Activated CD8-positive, alpha-beta memory T cell treated with anti-CD3 and anti-CD28 coated beads for 36 hours (primary cell): ENCODE data around the gene ACTR2. TPM values are rescaled to one million over a fixed set of nuclear protein-coding genes. Genes with fewer than 3 reads are reported as not detected.

ENCODE experiments used
- CTCF ChIA-PET: fragments of 350-600 bp; sonication (Branson Sonifier 250); formaldehyde crosslinking; loops from one replicate; lab custom pipeline; 2021; ENCODE audit warnings: antibody characterized with exemption; lab: Charles Lee
- POLR2A ChIA-PET: fragments of 350-600 bp; sonication (Branson Sonifier 250); formaldehyde crosslinking; loops from one replicate; lab custom pipeline; 2021; ENCODE audit warnings: antibody characterized with exemption; lab: Charles Lee
- total RNA-seq, 2 experiments: library from RNA; stranded (reverse); gene quantifications; one replicate each; pipeline ENCODE4 v1.2.3, GENCODE V29; 2021

ACTR2 gene
- total RNA-seq, 2 experiments from 2014 or later, result 305 to 306 TPM

DNA sequence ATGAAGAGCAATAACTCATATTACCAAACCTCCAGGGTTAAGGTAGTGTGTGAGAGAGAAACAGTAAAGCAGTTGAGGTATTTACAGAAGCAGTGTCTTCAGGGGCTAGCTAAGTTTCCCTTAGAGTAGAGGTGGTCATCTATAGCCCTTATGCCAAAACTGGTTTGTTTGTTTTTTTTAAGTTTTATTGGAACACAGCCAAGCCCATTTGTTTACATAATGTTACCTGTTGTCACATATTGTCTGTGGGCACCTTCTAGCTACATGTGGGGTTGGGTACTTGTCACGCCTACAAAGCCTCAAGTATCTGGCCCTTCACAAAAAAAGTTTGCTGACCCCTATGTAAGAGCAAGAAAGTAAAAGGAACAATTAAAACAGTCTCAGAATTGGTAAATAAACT lies 39.4 kb downstream of the ACTR2 start:
- ChIA-PET CTCF (interaction anchor here (1.1 kb wide), 1 partner anchor 9 kb away, joined by 4 read pairs; no protein-coding TSS in a partner anchor), POLR2A (no interaction called here)

DNA sequence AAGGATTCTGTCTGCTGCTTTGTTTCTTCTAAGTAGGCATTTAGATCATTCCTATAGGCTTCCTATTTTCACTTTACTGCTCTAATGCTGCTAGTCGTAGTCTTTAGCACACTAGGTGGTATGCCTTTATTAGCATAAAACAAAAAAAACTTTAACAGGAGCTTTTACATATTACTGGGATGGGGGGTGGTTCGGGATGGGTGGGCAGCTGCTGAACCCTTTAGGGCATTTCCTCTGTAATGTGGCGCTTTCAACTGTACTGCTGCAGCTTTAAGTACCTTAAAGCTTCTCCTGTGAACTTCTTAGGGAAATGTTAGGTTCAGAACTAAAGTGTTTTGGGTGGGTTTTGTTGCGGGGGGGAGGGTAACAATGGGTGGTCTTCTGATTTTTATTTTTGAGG lies 41.3 kb downstream of the ACTR2 start:
- CTCF ChIA-PET, result no interaction called here
- POLR2A ChIA-PET, result no interaction called here

DNA sequence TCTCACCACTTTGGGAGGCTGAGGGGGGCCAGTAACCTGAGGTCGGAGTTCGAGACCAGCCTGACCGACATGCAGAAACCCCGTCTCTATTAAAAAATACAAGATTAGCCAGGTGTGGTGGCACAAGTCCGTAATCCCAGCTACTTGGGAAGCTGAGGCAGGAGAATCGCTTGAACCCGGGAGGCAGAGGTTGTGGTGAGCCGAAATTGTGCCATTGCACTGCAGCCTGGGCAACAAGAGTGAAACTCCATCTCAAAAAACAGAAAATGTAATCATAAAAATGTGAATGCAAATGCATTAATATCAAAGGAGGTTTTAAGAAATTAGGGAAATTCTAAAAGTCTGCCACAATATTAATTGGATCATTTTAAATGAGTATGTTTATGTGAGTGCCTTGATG lies 45.7 kb downstream of the ACTR2 start:
- CTCF ChIA-PET, result no interaction called here
- POLR2A ChIA-PET, result no interaction called here

GRCh38 chr2:65275141-65275915 lies 47.7 kb downstream of the ACTR2 start:
- ChIA-PET CTCF (interaction anchor here (1.1 to 1.6 kb wide), 3 partner anchors 9 to 44 kb away, joined by 3 to 4 read pairs (median 4); no protein-coding TSS in a partner anchor), POLR2A (no interaction called here)

DNA sequence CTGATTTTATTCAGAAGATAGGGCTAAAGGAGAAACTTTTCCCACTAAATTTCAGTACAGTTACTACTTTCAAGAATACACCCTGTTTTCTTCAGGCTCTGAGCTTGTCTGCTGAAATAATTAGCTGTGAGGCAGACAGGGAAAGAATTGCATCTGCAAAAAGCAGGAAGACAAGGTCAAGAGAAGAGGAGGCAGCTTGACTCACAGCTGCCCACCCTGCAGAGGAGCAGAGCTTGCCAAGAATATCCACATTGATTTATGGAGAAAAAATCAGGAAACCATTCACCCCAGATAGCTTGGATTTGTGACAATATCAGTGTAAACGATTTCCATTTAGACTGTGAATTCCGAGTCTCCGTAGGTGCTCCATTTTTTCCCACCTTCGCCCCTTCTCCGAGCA lies 49.0 kb downstream of the ACTR2 start:
- POLR2A ChIA-PET, result interaction anchor here (0.6 kb wide), 1 partner anchor 164 kb away, joined by 8 read pairs; no protein-coding TSS in a partner anchor
- CTCF ChIA-PET, result interaction anchor here (1.5 to 1.6 kb wide), 2 partner anchors 10 to 43 kb away, joined by 4 read pairs; no protein-coding TSS in a partner anchor

GRCh38 chr2:65277118-65277517 lies 49.5 kb downstream of the ACTR2 start:
- POLR2A ChIA-PET, result no interaction called here
- CTCF ChIA-PET, result interaction anchor here (1.5 kb wide), 1 partner anchor 10 kb away, joined by 4 read pairs; no protein-coding TSS in a partner anchor

DNA sequence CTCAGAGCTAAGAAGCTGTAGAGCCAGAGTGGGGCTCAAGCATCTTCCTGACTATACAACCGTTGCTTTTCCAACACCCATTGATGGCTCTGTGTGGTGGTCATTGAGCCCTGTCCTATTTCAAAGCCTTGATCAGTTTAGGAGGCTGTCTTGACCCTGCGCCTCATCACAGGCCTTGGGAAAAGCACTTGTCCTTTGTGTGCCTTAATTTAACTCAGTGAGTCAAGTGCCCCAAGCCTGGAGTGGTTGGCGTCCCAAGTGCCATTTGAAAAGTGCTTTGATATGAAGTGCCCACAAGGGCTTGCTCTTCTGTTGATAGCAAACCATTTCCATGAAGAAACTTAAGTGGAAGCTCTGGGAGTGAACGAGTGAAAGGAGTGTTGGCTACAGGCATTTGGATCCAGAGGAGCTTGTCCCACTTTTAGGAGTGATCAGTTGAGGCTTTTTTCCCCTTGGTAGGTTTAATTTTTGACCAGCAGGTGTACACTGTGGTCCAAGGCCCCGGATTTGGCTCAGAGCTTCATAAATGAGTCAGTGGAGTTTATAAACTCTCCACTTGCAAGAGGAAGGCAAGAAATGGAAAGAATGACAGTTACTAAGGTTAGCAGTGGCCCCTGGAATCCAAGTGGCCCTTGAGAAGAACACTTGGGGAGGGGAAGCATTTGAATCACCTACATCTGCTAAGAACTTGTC lies 50.3 kb downstream of the ACTR2 start:
- POLR2A ChIA-PET, result interaction anchor here (0.6 to 0.9 kb wide), 3 partner anchors 42 to 1409 kb away, joined by 3 to 5 read pairs (median 3); partner anchors contain the start of gene ACTR2
- CTCF ChIA-PET, result interaction anchor here (0.5 kb wide), 1 partner anchor 71 kb away, joined by 3 read pairs; no protein-coding TSS in a partner anchor

DNA sequence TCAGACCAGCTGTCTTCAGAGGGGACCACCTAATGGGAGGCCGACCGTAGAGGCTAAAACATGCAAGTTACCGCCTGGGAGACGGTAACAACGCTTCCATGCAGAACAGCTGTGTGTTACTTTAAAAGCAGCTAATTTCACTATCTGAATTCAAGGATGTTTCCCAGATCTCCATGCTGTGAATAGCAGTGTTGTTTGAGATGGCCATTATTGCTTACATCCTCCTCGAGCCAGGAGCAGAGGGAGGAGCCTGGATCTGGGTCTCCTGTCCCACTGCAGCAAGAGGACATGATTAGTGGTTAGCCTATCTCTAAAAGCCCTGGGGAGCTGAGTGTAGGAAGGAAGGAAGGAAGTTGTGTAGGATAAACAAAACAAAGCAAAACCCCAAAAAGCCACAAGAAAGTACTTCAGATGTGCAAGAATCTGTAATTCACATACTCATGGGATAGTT lies 50.9 kb downstream of the ACTR2 start:
- ChIA-PET POLR2A (interaction anchor here (0.7 to 0.9 kb wide), 2 partner anchors 41 to 51 kb away, joined by 3 to 5 read pairs; partner anchors contain the start of gene ACTR2), CTCF (interaction anchor here (0.5 kb wide), 1 partner anchor 71 kb away, joined by 3 read pairs; no protein-coding TSS in a partner anchor)

GRCh38 chr2:65279756-65280155 lies 52.1 kb downstream of the ACTR2 start:
- CTCF ChIA-PET, result interaction anchor here (1.2 kb wide), 1 partner anchor 14 kb away, joined by 3 read pairs; no protein-coding TSS in a partner anchor
- POLR2A ChIA-PET, result no interaction called here

- ChIA-PET POLR2A (no interaction called here), CTCF (interaction anchor here (0.7 kb wide), 1 partner anchor 153 kb away, joined by 3 read pairs; no protein-coding TSS in a partner anchor)
These were observed 54.2 kb downstream of the ACTR2 start for GRCh38 chr2:65281627-65282351.

- POLR2A ChIA-PET, result no interaction called here
- CTCF ChIA-PET, result no interaction called here
These were observed 54.9 kb downstream of the ACTR2 start for GRCh38 chr2:65282477-65283053.

DNA sequence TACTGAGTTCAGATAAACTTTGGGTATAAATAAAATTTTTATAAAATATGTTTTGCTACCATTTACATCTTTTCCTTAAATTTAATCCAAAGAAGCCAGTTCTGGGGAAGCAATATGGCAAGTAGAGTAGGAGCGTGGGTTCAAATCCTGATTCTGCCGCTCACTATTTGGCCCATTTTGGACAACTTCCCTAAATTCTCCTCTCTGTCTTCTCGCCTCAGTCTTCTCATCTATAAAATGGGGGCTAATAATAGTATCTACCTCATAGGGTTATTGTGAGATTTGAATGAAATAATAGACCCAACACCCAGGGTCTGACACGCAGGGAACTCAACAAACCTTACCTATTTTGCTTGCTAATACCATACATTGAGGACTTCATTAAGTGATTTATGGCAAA lies 59.7 kb downstream of the ACTR2 start:
- POLR2A ChIA-PET, result no interaction called here
- CTCF ChIA-PET, result no interaction called here

GRCh38 chr2:65291216-65292105 lies 63.8 kb downstream of the ACTR2 start:
- ChIA-PET POLR2A (no interaction called here), CTCF (no interaction called here)

DNA sequence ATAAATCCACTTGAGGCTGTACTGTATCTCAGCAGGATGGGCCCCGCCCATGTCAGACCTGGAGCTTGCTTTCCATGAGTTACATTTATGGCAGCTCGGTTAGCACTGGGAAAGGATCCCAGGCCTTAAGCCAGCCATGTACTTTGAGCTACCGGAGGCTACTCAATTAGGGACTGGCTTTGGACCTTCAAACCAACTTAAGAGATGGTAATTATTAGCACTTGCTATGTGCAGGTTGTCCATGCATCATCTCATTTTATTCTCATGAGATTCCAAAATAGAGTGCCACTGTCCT lies 64.4 kb downstream of the ACTR2 start:
- POLR2A ChIA-PET, result no interaction called here
- CTCF ChIA-PET, result no interaction called here

DNA sequence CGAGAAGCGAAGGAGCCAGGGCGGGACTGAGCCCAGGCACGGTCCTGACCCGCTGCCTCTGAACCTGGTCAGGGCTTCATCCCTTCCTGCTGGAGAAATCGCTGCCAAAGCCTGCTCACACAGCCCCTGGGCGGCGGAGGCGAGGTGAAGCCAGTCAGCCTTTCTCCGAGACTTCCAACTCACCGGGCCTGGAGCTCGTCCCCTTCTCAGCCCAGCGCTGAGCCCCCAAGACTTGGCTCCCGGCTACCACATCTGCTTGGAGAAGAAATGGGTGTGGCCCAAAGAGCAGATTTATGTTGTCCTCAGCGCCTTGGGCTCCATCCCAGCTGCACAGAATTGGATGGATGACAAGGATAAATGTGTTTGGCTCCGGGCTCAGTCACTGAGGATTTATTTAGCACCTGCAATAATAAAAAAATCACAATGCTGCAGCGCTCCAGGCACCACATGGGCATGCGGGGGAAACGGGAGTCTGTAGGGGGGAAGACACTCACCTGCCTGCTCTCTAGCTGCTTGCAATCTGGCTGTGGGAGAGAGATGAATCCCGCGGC lies 64.9 kb downstream of the ACTR2 start:
- ChIA-PET CTCF (interaction anchor here (0.8 kb wide), 1 partner anchor 27 kb away, joined by 3 read pairs; no protein-coding TSS in a partner anchor), POLR2A (no interaction called here)

GRCh38 chr2:65293376-65293775 lies 65.7 kb downstream of the ACTR2 start:
- CTCF ChIA-PET, result interaction anchor here (0.8 kb wide), 1 partner anchor 26 kb away, joined by 3 read pairs; no protein-coding TSS in a partner anchor
- POLR2A ChIA-PET, result no interaction called here

- ChIA-PET POLR2A (no interaction called here), CTCF (no interaction called here)
These were observed 66.5 kb downstream of the ACTR2 start for GRCh38 chr2:65294136-65294535.

- CTCF ChIA-PET, result no interaction called here
- POLR2A ChIA-PET, result no interaction called here
These were observed 67.1 kb downstream of the ACTR2 start for GRCh38 chr2:65294701-65295100.
